Measurements from ENCODE around the gene PPP1CC. TPM values are rescaled to one million over a fixed set of nuclear protein-coding genes. Genes with fewer than 3 reads are reported as not detected.
"Not testable (repeated sequence)": the region's sequence is repeated elsewhere in the genome, so short reads cannot be mapped to it uniquely, and the experiment has no call there.

Gene PPP1CC
- total and polyA plus RNA-seq, 2 donors from 2014 or later, result 57.0 to 82.3 TPM

DNA sequence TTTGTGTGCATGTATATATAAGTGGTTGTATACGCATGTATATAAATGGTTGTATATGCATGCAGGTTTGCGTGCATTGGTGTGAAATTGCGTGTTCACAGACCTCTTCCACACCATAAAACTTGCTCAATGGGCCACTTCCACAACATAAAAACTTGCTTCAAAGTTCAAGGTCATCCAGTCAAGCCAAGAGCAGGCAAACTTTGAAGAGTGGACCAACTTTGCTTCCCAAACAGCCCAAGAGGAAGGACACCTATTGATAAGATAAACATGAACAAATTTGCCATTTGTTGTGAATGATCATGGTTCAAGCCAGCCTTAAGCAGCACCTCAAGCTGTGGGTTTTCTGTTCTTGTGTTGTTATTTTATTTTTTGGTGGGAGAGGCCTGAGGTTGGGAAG lies 25.2 kb upstream of the PPP1CC start:
- DNase-seq (no peak), FAIRE-seq (no peak)
- Histone ChIP-seq H3K4me3 (ENCODE audit: low read length in 3 of 3) (no peak overlapping the region), H3K9ac (ENCODE audit: low read length in 3 of 3) (no peak overlapping the region), H3K4me1 (ENCODE audit: control insufficient read depth in 2 of 3, insufficient read depth in 2 of 3, low read depth in 1 of 3, low read length in 3 of 3) (no peaks in the 10 kb centered on the region), H3K27ac (ENCODE audit: low read depth in 2 of 2, low read length in 2 of 2) (no peak overlapping the region), H3K9me3 (ENCODE audit: control insufficient read depth in 2 of 3, insufficient read depth in 1 of 3, low read length in 3 of 3) (no peaks in the 10 kb centered on the region), H3K36me3 (ENCODE audit: control insufficient read depth in 2 of 3, insufficient read depth in 3 of 3, low read length in 3 of 3) (no peaks in the 10 kb centered on the region), H3K27me3 (ENCODE audit: control insufficient read depth, insufficient read depth, low read length) (no peaks in the 10 kb centered on the region)
- TF ChIP-seq, protein P1, sequence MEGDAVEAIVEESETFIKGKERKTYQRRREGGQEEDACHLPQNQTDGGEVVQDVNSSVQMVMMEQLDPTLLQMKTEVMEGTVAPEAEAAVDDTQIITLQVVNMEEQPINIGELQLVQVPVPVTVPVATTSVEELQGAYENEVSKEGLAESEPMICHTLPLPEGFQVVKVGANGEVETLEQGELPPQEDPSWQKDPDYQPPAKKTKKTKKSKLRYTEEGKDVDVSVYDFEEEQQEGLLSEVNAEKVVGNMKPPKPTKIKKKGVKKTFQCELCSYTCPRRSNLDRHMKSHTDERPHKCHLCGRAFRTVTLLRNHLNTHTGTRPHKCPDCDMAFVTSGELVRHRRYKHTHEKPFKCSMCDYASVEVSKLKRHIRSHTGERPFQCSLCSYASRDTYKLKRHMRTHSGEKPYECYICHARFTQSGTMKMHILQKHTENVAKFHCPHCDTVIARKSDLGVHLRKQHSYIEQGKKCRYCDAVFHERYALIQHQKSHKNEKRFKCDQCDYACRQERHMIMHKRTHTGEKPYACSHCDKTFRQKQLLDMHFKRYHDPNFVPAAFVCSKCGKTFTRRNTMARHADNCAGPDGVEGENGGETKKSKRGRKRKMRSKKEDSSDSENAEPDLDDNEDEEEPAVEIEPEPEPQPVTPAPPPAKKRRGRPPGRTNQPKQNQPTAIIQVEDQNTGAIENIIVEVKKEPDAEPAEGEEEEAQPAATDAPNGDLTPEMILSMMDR (IDR thresholded peaks at IDR 0.05; ENCODE audit: borderline replicate concordance, extremely low read depth, insufficient read depth), result no peak
- intact Hi-C loops (cut with DNase I), result no loop called here

DNA sequence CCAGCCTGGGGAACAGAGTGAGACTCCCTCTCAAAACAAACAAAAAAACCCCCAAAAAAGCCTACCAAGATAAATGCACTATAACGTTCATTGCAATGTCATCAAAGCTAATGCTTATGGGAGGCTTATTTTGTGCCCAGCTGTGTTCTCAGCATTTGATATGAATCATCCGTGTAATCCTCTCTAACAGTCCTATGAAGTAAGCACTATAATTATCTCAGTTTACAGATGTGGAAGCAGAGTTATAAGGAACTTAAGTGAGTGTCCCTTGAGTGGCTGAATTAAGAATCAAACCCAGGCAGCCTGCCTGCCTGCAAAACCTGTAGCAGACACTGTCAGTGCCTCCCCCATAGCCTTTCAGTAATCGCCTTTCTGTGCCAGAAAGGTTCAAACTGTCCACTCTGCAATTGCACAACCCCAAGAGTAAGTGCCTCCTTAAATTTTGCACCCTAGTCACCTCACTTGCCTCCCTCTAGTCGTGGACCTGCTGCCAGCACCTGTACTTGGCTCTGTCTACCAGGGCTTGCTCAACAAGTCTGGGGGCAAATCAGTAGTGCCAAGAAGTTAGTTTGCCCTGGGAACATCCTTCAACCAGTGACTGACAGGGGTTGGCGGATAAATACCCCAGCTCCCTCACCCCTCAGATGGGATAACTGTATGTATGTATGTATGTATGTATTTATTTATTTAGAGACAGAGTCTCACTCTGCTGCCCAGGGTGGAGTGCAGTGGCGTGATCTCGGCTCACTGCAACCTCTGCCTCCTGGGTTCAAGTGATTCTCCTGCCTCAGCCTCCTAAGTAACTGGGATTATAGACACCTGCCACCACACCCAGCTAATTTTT lies 23.8 kb upstream of the PPP1CC start:
- no peaks in the 10 kb centered on the region for H3K36me3 ChIP-seq (ENCODE audit: control insufficient read depth in 2 of 3, insufficient read depth in 3 of 3, low read length in 3 of 3)
- no peak for DNase-seq
- H3K9me3 ChIP-seq (ENCODE audit: control insufficient read depth in 2 of 3, insufficient read depth in 1 of 3, low read length in 3 of 3), result no peaks in the 10 kb centered on the region
- intact Hi-C loops (cut with DNase I), result no loop called here
- no peak overlapping the region for H3K4me3 ChIP-seq (ENCODE audit: low read length in 3 of 3)
- H3K4me1 ChIP-seq (ENCODE audit: control insufficient read depth in 2 of 3, insufficient read depth in 2 of 3, low read depth in 1 of 3, low read length in 3 of 3), result no peaks in the 10 kb centered on the region
- H3K27me3 ChIP-seq (ENCODE audit: control insufficient read depth, insufficient read depth, low read length), result no peaks in the 10 kb centered on the region
- no peak for FAIRE-seq
- TF ChIP-seq, protein P1 (IDR thresholded peaks at IDR 0.05; ENCODE audit: borderline replicate concordance, extremely low read depth, insufficient read depth), result no peak
- no peak overlapping the region for H3K27ac ChIP-seq (ENCODE audit: low read depth in 2 of 2, low read length in 2 of 2)
- no peak overlapping the region for H3K9ac ChIP-seq (ENCODE audit: low read length in 3 of 3)

DNA sequence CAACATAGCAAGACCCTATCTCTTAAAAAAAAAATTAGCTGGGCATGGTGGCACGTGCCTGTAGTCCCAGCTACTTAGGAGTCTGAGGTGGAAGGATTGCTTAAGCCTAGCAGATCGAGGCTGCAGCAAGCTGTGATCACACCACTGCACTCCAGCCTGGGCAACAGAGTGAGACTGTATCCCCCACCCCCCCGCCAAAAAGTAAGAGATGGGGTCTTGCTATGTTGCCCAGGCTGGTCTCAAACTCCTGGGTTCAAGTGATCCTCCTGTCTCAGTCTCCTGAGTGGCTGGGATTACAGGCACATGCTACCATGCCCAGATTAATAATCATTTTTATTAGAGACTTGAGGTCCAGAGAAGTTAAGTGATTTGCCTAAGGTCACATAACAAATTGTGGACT lies 22.9 kb upstream of the PPP1CC start:
- H3K4me1 ChIP-seq (ENCODE audit: control insufficient read depth in 2 of 3, insufficient read depth in 2 of 3, low read depth in 1 of 3, low read length in 3 of 3); H3K27ac ChIP-seq (ENCODE audit: low read depth in 2 of 2, low read length in 2 of 2); DNase-seq; H3K9me3 ChIP-seq (ENCODE audit: control insufficient read depth in 2 of 3, insufficient read depth in 1 of 3, low read length in 3 of 3); H3K36me3 ChIP-seq (ENCODE audit: control insufficient read depth in 2 of 3, insufficient read depth in 3 of 3, low read length in 3 of 3); intact Hi-C loops (cut with DNase I); H3K9ac ChIP-seq (ENCODE audit: low read length in 3 of 3); H3K4me3 ChIP-seq (ENCODE audit: low read length in 3 of 3); H3K27me3 ChIP-seq (ENCODE audit: control insufficient read depth, insufficient read depth, low read length); FAIRE-seq: not testable (repeated sequence)

DNA sequence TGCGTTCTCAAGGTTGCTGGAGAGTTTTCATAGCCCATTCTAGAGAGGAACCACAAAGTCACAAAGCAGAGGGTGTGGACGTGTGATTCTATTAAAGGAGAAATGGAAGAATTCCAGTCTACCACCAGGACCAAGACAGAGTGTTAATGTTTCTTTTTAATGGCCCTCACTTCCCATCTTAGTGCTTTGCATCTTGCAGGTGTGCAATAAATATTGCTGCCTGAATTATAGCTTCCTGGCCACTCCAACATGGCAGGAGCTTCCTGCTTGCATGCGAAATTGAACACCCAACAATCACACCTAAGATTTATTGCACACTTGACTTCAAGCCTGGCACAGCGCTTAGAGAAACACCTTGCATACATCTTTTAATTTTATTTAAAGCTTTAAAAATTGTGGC lies 22.4 kb upstream of the PPP1CC start:
- no peak overlapping the region for H3K9ac ChIP-seq (ENCODE audit: low read length in 3 of 3)
- H3K27me3 ChIP-seq (ENCODE audit: control insufficient read depth, insufficient read depth, low read length), result no peaks in the 10 kb centered on the region
- intact Hi-C loops (cut with DNase I), result no loop called here
- H3K4me1 ChIP-seq (ENCODE audit: control insufficient read depth in 2 of 3, insufficient read depth in 2 of 3, low read depth in 1 of 3, low read length in 3 of 3), result no peaks in the 10 kb centered on the region
- H3K9me3 ChIP-seq (ENCODE audit: control insufficient read depth in 2 of 3, insufficient read depth in 1 of 3, low read length in 3 of 3), result no peaks in the 10 kb centered on the region
- H3K4me3 ChIP-seq (ENCODE audit: low read length in 3 of 3), result no peak overlapping the region
- TF ChIP-seq, protein P1 (IDR thresholded peaks at IDR 0.05; ENCODE audit: borderline replicate concordance, extremely low read depth, insufficient read depth), result no peak
- peak in 3 of 5 donors; percentile 29 to 59 (median 46) for DNase-seq
- no peak for FAIRE-seq
- H3K36me3 ChIP-seq (ENCODE audit: control insufficient read depth in 2 of 3, insufficient read depth in 3 of 3, low read length in 3 of 3), result no peaks in the 10 kb centered on the region
- H3K27ac ChIP-seq (ENCODE audit: low read depth in 2 of 2, low read length in 2 of 2), result no peak overlapping the region
